Activated T-helper 1 cell treated with anti-CD3 and anti-CD28 coated beads, Interleukin-12 subunit alpha, Interleukin-12 subunit beta, Interleukin-2, Interleukin-4 antibody, amounts not matched to agents 30 ng/mL and 10 ng/mL and 1 ng/mL, durations not matched to agents 14 hours and 24 hours and 36 hours (primary cell): ENCODE measurements around the gene VOPP1. TPM values are rescaled to one million over a fixed set of nuclear protein-coding genes. Genes with fewer than 3 reads are reported as not detected.

Experiments
- DNase-seq: peaks from one replicate; pipeline ENCODE4 v3.0.0; 2021; ENCODE audit warnings: low spot score
- H3K27ac Mint-ChIP-seq: one replicate; pipeline ENCODE4 v1.8.0; 2021; ENCODE audit warnings: mild to moderate bottlenecking, mixed read lengths
- H3K27me3 Mint-ChIP-seq: one replicate; pipeline ENCODE4 v1.8.0; 2022; ENCODE audit warnings: mild to moderate bottlenecking, moderate library complexity, mixed read lengths; ENCODE audit not compliant: insufficient read depth
- H3K36me3 Mint-ChIP-seq: one replicate; pipeline ENCODE4 v1.8.0; 2021; ENCODE audit warnings: low read depth, mixed read lengths
- H3K4me1 Mint-ChIP-seq: one replicate; pipeline ENCODE4 v1.8.0; 2021; ENCODE audit warnings: low read depth, mixed read lengths
- H3K4me3 Mint-ChIP-seq: one replicate; pipeline ENCODE4 v1.8.0; 2021; ENCODE audit warnings: mild to moderate bottlenecking, moderate library complexity, mixed read lengths
- H3K9me3 Mint-ChIP-seq: one replicate; pipeline ENCODE4 v1.8.0; 2021; ENCODE audit warnings: mixed read lengths
- intact Hi-C: fragments of 100-400 bp; cut with micrococcal nuclease; formaldehyde crosslinking; loops from one replicate; pipeline ENCODE4 v1.15.1; 2024
- total RNA-seq: library from RNA; stranded (reverse); gene quantifications from 2 replicates; pipeline ENCODE4 v1.2.3, GENCODE V29; 2022

Gene VOPP1
- total RNA-seq, 1 donor from 2014 or later: 96.3 TPM

GRCh38 chr7:55546814-55547213, 25.5 kb downstream of the VOPP1 start:
- peaks cover 88% of the 10 kb centered on the region for H3K4me1 Mint-ChIP-seq

GRCh38 chr7:55545496-55545895, 26.8 kb downstream of the VOPP1 start:
- Mint-ChIP-seq H3K4me1 (peaks cover 90% of the 10 kb centered on the region), H3K9me3 (no peaks in the 10 kb centered on the region), H3K27me3 (no peaks in the 10 kb centered on the region), H3K36me3 (peaks cover 49% of the 10 kb centered on the region), H3K4me3 (no peak overlapping the region), H3K27ac (no peak overlapping the region)
- no peak for DNase-seq
- intact Hi-C loops: no loop called here

More at GRCh38 chr7:55546814-55547213, 25.5 kb downstream of the VOPP1 start:
- Mint-ChIP-seq H3K9me3 (no peaks in the 10 kb centered on the region), H3K27ac (peak overlapping the region; percentile 34), H3K36me3 (peaks cover 47% of the 10 kb centered on the region), H3K4me3 (no peak overlapping the region), H3K27me3 (no peaks in the 10 kb centered on the region)
- no peak for DNase-seq
- intact Hi-C loops: loop anchor here (1.0 kb wide), 2 partner anchors 9 kb away; no protein-coding TSS in a partner anchor

- H3K27me3 Mint-ChIP-seq: no peaks in the 10 kb centered on the region
- DNase-seq: no peak
- peaks cover 86% of the 10 kb centered on the region for H3K4me1 Mint-ChIP-seq
- peak overlapping the region; percentile 69 for H3K27ac Mint-ChIP-seq
- no peaks in the 10 kb centered on the region for H3K9me3 Mint-ChIP-seq
- H3K36me3 Mint-ChIP-seq: peaks cover 49% of the 10 kb centered on the region
- intact Hi-C loops: no loop called here
- H3K4me3 Mint-ChIP-seq: no peak overlapping the region
Observed at GRCh38 chr7:55540226-55540858, 32.0 kb downstream of the VOPP1 start.

- no peak for DNase-seq
- H3K36me3 Mint-ChIP-seq: peaks cover 44% of the 10 kb centered on the region
- no peaks in the 10 kb centered on the region for H3K27me3 Mint-ChIP-seq
- H3K27ac Mint-ChIP-seq: no peak overlapping the region
- intact Hi-C loops: no loop called here
- no peaks in the 10 kb centered on the region for H3K9me3 Mint-ChIP-seq
- peaks cover 88% of the 10 kb centered on the region for H3K4me1 Mint-ChIP-seq
- H3K4me3 Mint-ChIP-seq: no peak overlapping the region
Observed at GRCh38 chr7:55539380-55539779, 32.9 kb downstream of the VOPP1 start.

- peak overlapping the region; percentile 31 for H3K4me3 Mint-ChIP-seq
- no peak for DNase-seq
- no peaks in the 10 kb centered on the region for H3K9me3 Mint-ChIP-seq
- H3K27ac Mint-ChIP-seq: peak overlapping the region; percentile 72
- peaks cover 36% of the 10 kb centered on the region for H3K36me3 Mint-ChIP-seq
- H3K27me3 Mint-ChIP-seq: no peaks in the 10 kb centered on the region
- intact Hi-C loops: loop anchor here (1.0 kb wide), 1 partner anchor 8 kb away; no protein-coding TSS in a partner anchor
- peaks cover 88% of the 10 kb centered on the region for H3K4me1 Mint-ChIP-seq
Observed at GRCh38 chr7:55538538-55538937, 33.8 kb downstream of the VOPP1 start.

GRCh38 chr7:55537458-55537990, 34.8 kb downstream of the VOPP1 start:
- H3K36me3 Mint-ChIP-seq: peaks cover 34% of the 10 kb centered on the region
- H3K4me1 Mint-ChIP-seq: peaks cover 94% of the 10 kb centered on the region
- no peaks in the 10 kb centered on the region for H3K9me3 Mint-ChIP-seq
- intact Hi-C loops: no loop called here
- H3K27ac Mint-ChIP-seq: peak overlapping the region; percentile 98
- peak overlapping the region; percentile 53 for H3K4me3 Mint-ChIP-seq
- H3K27me3 Mint-ChIP-seq: no peaks in the 10 kb centered on the region
- no peak for DNase-seq

GRCh38 chr7:55536619-55537457, 35.5 kb downstream of the VOPP1 start:
- DNase-seq: no peak
- Mint-ChIP-seq H3K4me1 (peaks cover 94% of the 10 kb centered on the region), H3K27me3 (no peaks in the 10 kb centered on the region), H3K27ac (peak overlapping the region; percentile 98), H3K9me3 (no peaks in the 10 kb centered on the region), H3K4me3 (peak overlapping the region; percentile 67), H3K36me3 (peaks cover 34% of the 10 kb centered on the region)
- intact Hi-C loops: no loop called here

- H3K9me3 Mint-ChIP-seq: no peaks in the 10 kb centered on the region
- H3K27me3 Mint-ChIP-seq: no peaks in the 10 kb centered on the region
- peaks cover 39% of the 10 kb centered on the region for H3K36me3 Mint-ChIP-seq
- no peak for DNase-seq
- H3K4me3 Mint-ChIP-seq: peak overlapping the region; percentile 75
- H3K27ac Mint-ChIP-seq: peak overlapping the region; percentile 98
- intact Hi-C loops: no loop called here
- peaks cover 92% of the 10 kb centered on the region for H3K4me1 Mint-ChIP-seq
Observed at GRCh38 chr7:55535617-55536016, 36.7 kb downstream of the VOPP1 start.

- Mint-ChIP-seq H3K4me1 (peaks cover 92% of the 10 kb centered on the region), H3K27me3 (no peaks in the 10 kb centered on the region), H3K4me3 (peak overlapping the region; percentile 75), H3K27ac (peak overlapping the region; percentile 98), H3K9me3 (no peaks in the 10 kb centered on the region), H3K36me3 (peaks cover 41% of the 10 kb centered on the region)
- DNase-seq: no peak
- intact Hi-C loops: loop anchor here (1.0 to 5.0 kb wide), 9 partner anchors 18 to 776 kb away; partner anchors contain the start of genes CCT6A, MRPS17, PSPH and SEC61G
Observed at GRCh38 chr7:55534916-55535590, 37.2 kb downstream of the VOPP1 start.

- Mint-ChIP-seq H3K27me3 (no peaks in the 10 kb centered on the region), H3K27ac (peak overlapping the region; percentile 98), H3K9me3 (no peaks in the 10 kb centered on the region), H3K4me3 (peak overlapping the region; percentile 75), H3K36me3 (peaks cover 45% of the 10 kb centered on the region), H3K4me1 (peaks cover 95% of the 10 kb centered on the region)
- peak; percentile 84 for DNase-seq
- intact Hi-C loops: loop anchor here (1.0 to 5.0 kb wide), 9 partner anchors 17 to 775 kb away; partner anchors contain the start of genes CCT6A, MRPS17, PSPH and SEC61G
Observed at GRCh38 chr7:55534262-55534915, 37.9 kb downstream of the VOPP1 start.

- Mint-ChIP-seq H3K27ac (peak overlapping the region; percentile 98), H3K9me3 (no peaks in the 10 kb centered on the region), H3K27me3 (no peaks in the 10 kb centered on the region), H3K4me3 (peak overlapping the region; percentile 75), H3K4me1 (peaks cover 91% of the 10 kb centered on the region), H3K36me3 (peaks cover 43% of the 10 kb centered on the region)
- intact Hi-C loops: loop anchor here (1.0 to 5.0 kb wide), 12 partner anchors 16 to 774 kb away; partner anchors contain the start of genes CCT6A, LANCL2, MRPS17 and PSPH
- no peak for DNase-seq
Observed at GRCh38 chr7:55533729-55534080, 38.6 kb downstream of the VOPP1 start.
